Colon (tissue), 2 donors: ENCODE results near the gene LCORL.
"Not testable (repeated sequence)": the region's sequence is repeated elsewhere in the genome, so short reads cannot be mapped to it uniquely, and the experiment has no call there.

ENCODE experiments used
- FAIRE-seq: peaks from 2 replicates; lab custom pipeline; 2012; peaks lifted over from hg19 to GRCh38; lab: Jason Lieb, UNC
- donor health status: control.
- donor health status: control.

The LCORL gene

GRCh38 chr4:17924189-17924588 lies 97.4 kb downstream of the LCORL start:
- FAIRE-seq, result no peak

GRCh38 chr4:17921451-17921850 lies 100.1 kb downstream of the LCORL start:
- FAIRE-seq, result no peak

GRCh38 chr4:17920681-17921080 lies 100.9 kb downstream of the LCORL start:
- FAIRE-seq, result no peak

GRCh38 chr4:17915439-17915838 lies 106.1 kb downstream of the LCORL start:
- no peak for FAIRE-seq

- no peak for FAIRE-seq
Observed at GRCh38 chr4:17912011-17912410, 109.5 kb downstream of the LCORL start.

- FAIRE-seq, result no peak
Observed at GRCh38 chr4:17911608-17912007, 109.9 kb downstream of the LCORL start.

GRCh38 chr4:17898553-17899055 lies 123.0 kb downstream of the LCORL start:
- no peak for FAIRE-seq

GRCh38 chr4:17895481-17895880 lies 126.1 kb downstream of the LCORL start:
- FAIRE-seq, result no peak

- FAIRE-seq, result no peak
Observed at GRCh38 chr4:17894421-17894820, 127.1 kb downstream of the LCORL start.

- FAIRE-seq, result no peak
Observed at GRCh38 chr4:17889692-17890091, 131.9 kb downstream of the LCORL start.

GRCh38 chr4:17884511-17884910 lies 137.0 kb downstream of the LCORL start:
- FAIRE-seq, result no peak

- no peak for FAIRE-seq
Observed at GRCh38 chr4:17884063-17884462, 137.5 kb downstream of the LCORL start.

GRCh38 chr4:17877661-17878060 lies 143.9 kb downstream of the LCORL start:
- no peak for FAIRE-seq

- FAIRE-seq, result peak; percentile 10
Observed at GRCh38 chr4:17876943-17877342, 144.6 kb downstream of the LCORL start.

GRCh38 chr4:17875402-17876070 lies 146.0 kb downstream of the LCORL start:
- FAIRE-seq, result no peak

- FAIRE-seq, result no peak
Observed at GRCh38 chr4:17869327-17869726, 152.2 kb downstream of the LCORL start.

- no peak for FAIRE-seq
Observed at GRCh38 chr4:17867276-17867675, 154.3 kb downstream of the LCORL start.

- FAIRE-seq, result no peak
Observed at GRCh38 chr4:17866810-17867209, 154.7 kb downstream of the LCORL start.

- no peak for FAIRE-seq
Observed at GRCh38 chr4:17865866-17866363, 155.6 kb downstream of the LCORL start.

GRCh38 chr4:17861906-17862305 lies 159.6 kb downstream of the LCORL start:
- FAIRE-seq, result not testable (repeated sequence)

- FAIRE-seq, result no peak
Observed at GRCh38 chr4:17859793-17860406, 161.7 kb downstream of the LCORL start.

- no peak for FAIRE-seq
Observed at GRCh38 chr4:17854036-17854435, 167.5 kb downstream of the LCORL start.

- no peak for FAIRE-seq
Observed at GRCh38 chr4:17851959-17852358, 169.6 kb downstream of the LCORL start.

GRCh38 chr4:17850295-17850694 lies 171.3 kb downstream of the LCORL start:
- not testable (repeated sequence) for FAIRE-seq
